HepG2 (cell line): ENCODE results near the gene ABHD2. TPM values are rescaled to one million over a fixed set of nuclear protein-coding genes. Genes with fewer than 3 reads are reported as not detected.

Experiments
- ERF ChIP-seq: IDR thresholded peaks from 2 replicates; pipeline ENCODE4 v1.6.1; 2018; ENCODE audit warnings: missing biosample characterization, missing genetic modification reagents
- FOXP4 ChIP-seq: sonication (generic); formaldehyde crosslinking; IDR thresholded peaks from 2 replicates; pipeline ENCODE4 v1.4.0; 2020; ENCODE audit warnings: missing genetic modification reagents
- MYC ChIP-seq: sonication (generic); formaldehyde crosslinking; IDR thresholded peaks from 2 replicates; pipeline ENCODE4 v1.9.0; 2021; ENCODE audit warnings: missing genetic modification reagents, borderline replicate concordance
- NBN ChIP-seq: fragments of 450-650 bp; conservative IDR thresholded peaks from 2 replicates; pipeline ENCODE4 v1.6.1; 2017
- PRDM15 ChIP-seq: sonication (generic); formaldehyde crosslinking; IDR thresholded peaks from 2 replicates; pipeline ENCODE4 v1.4.0; 2020; ENCODE audit warnings: missing genetic modification reagents
- SMAD1 ChIP-seq: sonication (generic); formaldehyde crosslinking; IDR thresholded peaks from 2 replicates; pipeline ENCODE4 v1.4.0; 2020; ENCODE audit warnings: missing genetic modification reagents, low read depth, mild to moderate bottlenecking, borderline replicate concordance
- ZBTB43 ChIP-seq: sonication (generic); formaldehyde crosslinking; conservative IDR thresholded peaks from 2 replicates; pipeline ENCODE4 v1.4.0; 2020; ENCODE audit warnings: missing genetic modification reagents
- ZIK1 ChIP-seq: sonication (generic); formaldehyde crosslinking; IDR thresholded peaks from 2 replicates; pipeline ENCODE4 v1.5.0; 2020; ENCODE audit warnings: mild to moderate bottlenecking, low read depth, missing genetic modification reagents, borderline replicate concordance
- ZNF18 ChIP-seq: sonication (generic); formaldehyde crosslinking; IDR thresholded peaks from 2 replicates; pipeline ENCODE4 v1.8.0; 2022; ENCODE audit warnings: mild to moderate bottlenecking, missing genetic modification reagents; ENCODE audit not compliant: insufficient replicate concordance
- ZNF281 ChIP-seq: sonication (generic); formaldehyde crosslinking; IDR thresholded peaks from 2 replicates; pipeline ENCODE4 v1.4.0; 2020; ENCODE audit warnings: missing genetic modification reagents, borderline replicate concordance
- ZNF567 ChIP-seq: sonication (generic); formaldehyde crosslinking; IDR thresholded peaks from 2 replicates; pipeline ENCODE4 v1.8.1; 2023; ENCODE audit warnings: mild to moderate bottlenecking, missing genetic modification reagents, borderline replicate concordance
- ZNF577 ChIP-seq: sonication (generic); formaldehyde crosslinking; IDR thresholded peaks from 2 replicates; pipeline ENCODE4 v1.4.0; 2020; ENCODE audit warnings: mild to moderate bottlenecking, low read depth, missing genetic modification reagents, borderline replicate concordance
- ZNF580 ChIP-seq: IDR thresholded peaks from 2 replicates; pipeline ENCODE4 v1.6.1; 2016; ENCODE audit warnings: low read depth, borderline replicate concordance
- ZNF674 ChIP-seq: sonication (generic); formaldehyde crosslinking; IDR thresholded peaks from 2 replicates; pipeline ENCODE4 v1.5.0; 2020; ENCODE audit warnings: low read depth, mild to moderate bottlenecking, missing genetic modification reagents
- polyA plus RNA-seq, 8 experiments: library from polyadenylated mRNA; depleted of rRNA in 3 of 8; stranded (reverse) in 7 of 8; unstranded in 1 of 8; fragments of >200 nt; fragmentation: Illumina TruSeq in 4 of 8; extraction: Trizol in 4 of 8; gene quantifications; 2 replicates each; pipeline versions ENCODE4 v1.2.1 to v1.2.3, GENCODE V29; 2011 to 2016; ENCODE audit warnings: low read depth in 4 of 8, missing spikeins in 1 of 8, mixed read lengths in 1 of 8; ENCODE audit not compliant: insufficient read depth in 1 of 8
- total RNA-seq, 5 experiments: library from RNA; depleted of rRNA; stranded (reverse); fragments of >200 nt; fragmentation: Illumina TruSeq; extraction: Trizol; gene quantifications; 2 replicates each; pipeline ENCODE4 v1.2.3, GENCODE V29; 2016; ENCODE audit warnings: low read depth in 1 of 5

The ABHD2 gene
- total and polyA plus RNA-seq, 2 of the 13 experiments (the other 11 are each of a cell fraction or from before 2014, with no cell fraction given): 14.8 to 22.4 TPM

GRCh38 chr15:89136818-89137772 is 48.8 kb downstream of the ABHD2 start (continued):
- peak; percentile 88 for TF ChIP-seq PRDM15 (CRISPR knock-in tag)
- TF ChIP-seq ZNF18 (CRISPR knock-in tag): peak; percentile 47
- TF ChIP-seq ZBTB43 (CRISPR knock-in tag): peak; percentile 70; the same call in 1 of the 2 replicates
- peak; percentile 76; the same call in 1 of the 2 replicates for TF ChIP-seq ZNF580 (CRISPR knock-in tag)
- no peak; the same call in 1 of the 2 replicates for TF ChIP-seq SMAD1 (CRISPR knock-in tag)
- peak; percentile 91 for TF ChIP-seq FOXP4 (CRISPR knock-in tag)
- TF ChIP-seq ZIK1 (CRISPR knock-in tag): no peak
- no peak for TF ChIP-seq ZNF281 (CRISPR knock-in tag)
- no peak for TF ChIP-seq NBN
- peak; percentile 88 for TF ChIP-seq ERF (CRISPR knock-in tag)
- TF ChIP-seq MYC (CRISPR knock-in tag): peak; percentile 47; the same call in 1 of the 2 replicates
- TF ChIP-seq ZNF674 (CRISPR knock-in tag): no peak
- no peak for TF ChIP-seq ZNF567 (CRISPR knock-in tag)
- TF ChIP-seq ZNF577 (CRISPR knock-in tag): no peak
